Subcutaneous adipose tissue (tissue), 4 donors: ENCODE results near the gene THSD7B. TPM values are rescaled to one million over a fixed set of nuclear protein-coding genes. Genes with fewer than 3 reads are reported as not detected.

Experiments used
- total RNA-seq, 4 donors: library from RNA; depleted of rRNA; stranded (reverse); fragments of >200 nt; gene quantifications; one replicate each; pipeline ENCODE4 v1.1.0, GENCODE V29; 2016
- TF ChIP-seq, protein P1 (sequence below): fragments of 450-650 bp; IDR thresholded peaks from one replicate; pipeline ENCODE4 v1.5.1; 2016; ENCODE audit warnings: low read depth, mild to moderate bottlenecking, control low read depth, antibody characterized with exemption, moderate library complexity

The THSD7B gene
- total RNA-seq, 4 donors from 2014 or later, result 2.0 to 5.1 (median 2.8) TPM

- TF ChIP-seq, protein P1, sequence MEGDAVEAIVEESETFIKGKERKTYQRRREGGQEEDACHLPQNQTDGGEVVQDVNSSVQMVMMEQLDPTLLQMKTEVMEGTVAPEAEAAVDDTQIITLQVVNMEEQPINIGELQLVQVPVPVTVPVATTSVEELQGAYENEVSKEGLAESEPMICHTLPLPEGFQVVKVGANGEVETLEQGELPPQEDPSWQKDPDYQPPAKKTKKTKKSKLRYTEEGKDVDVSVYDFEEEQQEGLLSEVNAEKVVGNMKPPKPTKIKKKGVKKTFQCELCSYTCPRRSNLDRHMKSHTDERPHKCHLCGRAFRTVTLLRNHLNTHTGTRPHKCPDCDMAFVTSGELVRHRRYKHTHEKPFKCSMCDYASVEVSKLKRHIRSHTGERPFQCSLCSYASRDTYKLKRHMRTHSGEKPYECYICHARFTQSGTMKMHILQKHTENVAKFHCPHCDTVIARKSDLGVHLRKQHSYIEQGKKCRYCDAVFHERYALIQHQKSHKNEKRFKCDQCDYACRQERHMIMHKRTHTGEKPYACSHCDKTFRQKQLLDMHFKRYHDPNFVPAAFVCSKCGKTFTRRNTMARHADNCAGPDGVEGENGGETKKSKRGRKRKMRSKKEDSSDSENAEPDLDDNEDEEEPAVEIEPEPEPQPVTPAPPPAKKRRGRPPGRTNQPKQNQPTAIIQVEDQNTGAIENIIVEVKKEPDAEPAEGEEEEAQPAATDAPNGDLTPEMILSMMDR, result no peak
Observed at GRCh38 chr2:137381731-137382130, 616.4 kb downstream of the THSD7B start.

DNA sequence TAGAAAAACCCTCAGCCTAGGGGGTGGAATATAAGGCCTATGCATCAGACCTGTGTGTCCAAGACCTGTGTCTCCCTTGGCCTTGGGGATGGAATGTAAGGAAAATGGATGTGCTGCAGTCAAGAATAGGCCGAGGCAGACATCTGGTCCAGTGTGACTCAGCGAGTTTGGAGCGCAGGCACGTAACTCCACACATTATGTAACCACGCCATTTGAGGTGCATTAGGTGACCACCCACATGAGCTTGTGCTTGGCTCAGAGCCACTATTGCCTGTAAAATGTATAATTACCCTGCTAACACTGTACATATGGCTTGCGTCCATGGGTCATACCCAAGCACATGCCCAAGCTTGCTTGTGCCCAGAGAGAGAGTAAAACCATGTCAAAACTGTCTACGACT, 618.0 kb downstream of the THSD7B start:
- TF ChIP-seq, protein P1, result no peak

DNA sequence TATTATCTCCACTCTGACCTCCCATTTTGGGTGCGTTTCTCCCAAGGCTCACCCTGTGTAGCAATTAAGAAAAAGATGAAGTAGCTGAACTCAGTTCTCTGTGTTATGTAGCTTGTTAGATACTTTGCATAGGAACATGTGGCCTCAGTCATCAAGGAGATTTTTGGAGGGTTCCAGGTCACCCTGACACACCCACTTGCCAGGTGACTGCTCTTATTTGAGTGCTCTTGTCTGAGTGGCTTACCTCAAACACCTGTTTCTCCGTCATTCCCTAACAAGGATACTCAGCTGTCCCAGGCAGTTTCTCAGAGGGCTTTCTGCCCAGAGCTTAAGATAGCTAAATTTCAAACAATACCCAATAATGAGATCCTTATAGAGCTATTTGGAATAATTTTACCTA, 621.7 kb downstream of the THSD7B start:
- TF ChIP-seq, protein P1, result no peak

GRCh38 chr2:137405496-137405895, 640.2 kb downstream of the THSD7B start:
- TF ChIP-seq, protein P1, result no peak

DNA sequence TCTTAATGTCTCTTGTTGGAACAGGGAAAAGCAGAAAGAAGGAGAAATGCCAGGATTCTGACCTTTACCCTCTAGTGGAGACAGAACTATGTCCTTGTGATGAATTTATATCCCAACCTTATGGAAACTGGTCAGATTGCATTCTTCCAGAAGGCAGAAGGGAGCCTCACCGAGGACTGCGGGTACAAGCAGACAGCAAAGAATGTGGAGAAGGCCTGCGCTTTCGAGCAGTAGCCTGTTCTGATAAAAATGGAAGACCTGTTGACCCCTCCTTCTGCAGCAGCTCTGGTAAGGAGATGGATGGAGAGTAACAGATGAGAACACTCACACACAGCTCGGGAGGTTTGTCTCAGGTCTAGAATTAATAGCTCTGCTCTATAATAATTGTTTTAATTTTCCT, 646.2 kb downstream of the THSD7B start:
- TF ChIP-seq, protein P1, result no peak

DNA sequence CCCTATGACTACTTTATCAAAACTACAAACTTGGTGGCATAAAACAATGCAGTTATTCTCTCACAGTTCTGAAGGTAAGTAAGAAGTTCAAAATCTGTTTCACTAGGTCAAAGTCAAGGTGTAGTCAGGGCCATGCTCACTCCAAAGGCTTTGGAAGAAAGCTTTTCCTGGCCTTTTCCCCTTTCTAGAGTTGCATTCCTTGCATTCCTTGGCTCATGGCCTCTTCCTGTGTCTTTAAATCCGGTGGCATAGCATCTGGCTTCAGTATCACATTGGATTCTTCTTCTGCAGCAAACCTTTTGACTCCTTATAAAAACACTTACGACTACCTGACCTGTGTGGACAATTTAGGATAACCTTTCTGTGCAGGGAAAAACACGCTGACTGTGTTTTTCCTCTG, 655.4 kb downstream of the THSD7B start:
- TF ChIP-seq, protein P1, result no peak

DNA sequence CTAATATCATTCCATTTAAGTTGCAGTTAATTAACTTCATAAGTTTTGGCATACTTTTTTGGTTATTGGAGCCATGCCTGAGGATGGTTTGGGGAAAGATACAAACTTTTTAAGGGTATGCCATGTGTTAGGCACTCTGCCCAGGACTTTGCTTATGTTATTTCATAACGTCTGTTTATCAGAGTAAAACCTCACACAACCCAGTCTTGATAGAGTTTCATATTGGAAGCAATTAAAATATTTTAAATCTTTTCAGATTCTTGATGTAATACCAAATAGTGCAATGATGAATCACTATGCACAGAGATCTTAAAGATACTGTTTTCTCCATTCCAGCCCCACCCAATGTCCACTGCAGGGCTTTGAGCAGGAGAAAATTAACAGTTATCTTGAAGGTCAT, 669.8 kb downstream of the THSD7B start:
- TF ChIP-seq, protein P1, result no peak
